HS-5 (cell line): Measurements from ENCODE around the gene RAPH1.
A peak's percentile ranks its signal among the peaks of the same experiment; 100 is the strongest.
"Not testable (repeated sequence)": the region's sequence is repeated elsewhere in the genome, so short reads cannot be mapped to it uniquely, and the experiment has no call there.

Source experiments
- DNase-seq: peaks from one replicate; pipeline ENCODE4 v3.0.0-alpha.2; 2012; ENCODE audit warnings: low read depth

Gene RAPH1

GRCh38 chr2:203548887-203549286, 13.8 kb upstream of the RAPH1 start:
- no peak for DNase-seq

GRCh38 chr2:203547356-203547755, 12.3 kb upstream of the RAPH1 start:
- DNase-seq: no peak

- DNase-seq: no peak
These were observed 9.3 kb upstream of the RAPH1 start for GRCh38 chr2:203544402-203544801.

- DNase-seq: no peak
These were observed 8.8 kb upstream of the RAPH1 start for GRCh38 chr2:203543898-203544328.

GRCh38 chr2:203540598-203540997, 5.5 kb upstream of the RAPH1 start:
- not testable (repeated sequence) for DNase-seq

GRCh38 chr2:203538237-203538636, 3.1 kb upstream of the RAPH1 start:
- not testable (repeated sequence) for DNase-seq

- DNase-seq: not testable (repeated sequence)
These were observed 1.5 kb upstream of the RAPH1 start for GRCh38 chr2:203536586-203536951.

- no peak for DNase-seq
These were observed 884 bp upstream of the RAPH1 start for GRCh38 chr2:203535784-203536585.

- no peak for DNase-seq
These were observed 452 bp downstream of the RAPH1 start for GRCh38 chr2:203534621-203535077.

GRCh38 chr2:203533676-203534591, 1.2 kb downstream of the RAPH1 start:
- peak; percentile 42 for DNase-seq

GRCh38 chr2:203532957-203533658, 2.0 kb downstream of the RAPH1 start:
- DNase-seq: no peak

- DNase-seq: no peak
These were observed 7.4 kb downstream of the RAPH1 start for GRCh38 chr2:203527719-203528118.

GRCh38 chr2:203513268-203513667, 21.8 kb downstream of the RAPH1 start:
- not testable (repeated sequence) for DNase-seq

GRCh38 chr2:203510941-203511305, 24.2 kb downstream of the RAPH1 start:
- DNase-seq: no peak

- no peak for DNase-seq
These were observed 24.7 kb downstream of the RAPH1 start for GRCh38 chr2:203510256-203510940.

GRCh38 chr2:203503460-203503859, 31.6 kb downstream of the RAPH1 start:
- not testable (repeated sequence) for DNase-seq

GRCh38 chr2:203501873-203502272, 33.2 kb downstream of the RAPH1 start:
- DNase-seq: no peak

- DNase-seq: no peak
These were observed 34.1 kb downstream of the RAPH1 start for GRCh38 chr2:203500951-203501350.

- DNase-seq: no peak
These were observed 34.8 kb downstream of the RAPH1 start for GRCh38 chr2:203500297-203500696.

GRCh38 chr2:203498161-203498560, 36.9 kb downstream of the RAPH1 start:
- DNase-seq: peak; percentile 85

- no peak for DNase-seq
These were observed 42.1 kb downstream of the RAPH1 start for GRCh38 chr2:203492965-203493364.

GRCh38 chr2:203490391-203490790, 44.7 kb downstream of the RAPH1 start:
- no peak for DNase-seq
